Measurements from ENCODE around the gene WDR90. TPM values are rescaled to one million over a fixed set of nuclear protein-coding genes. Genes with fewer than 3 reads are reported as not detected.
A peak's percentile ranks its signal among the peaks of the same experiment; 100 is the strongest.

The WDR90 gene
- total RNA-seq, 1 donor from 2014 or later: 75.9 TPM

GRCh38 chr16:609316-609715 lies 39.8 kb upstream of the WDR90 start:
- DNase-seq (ENCODE audit: low spot score in 2 of 2, unreplicated experiment in 2 of 2): no peak
- peaks cover 2% of the 10 kb centered on the region for H3K4me1 Mint-ChIP-seq
- no peak for TF ChIP-seq CTCF (IDR thresholded peaks at IDR 0.05; ENCODE audit: unreplicated experiment)
- no peaks in the 10 kb centered on the region for H3K27me3 Mint-ChIP-seq (ENCODE audit: low read depth)
- peaks cover 13% of the 10 kb centered on the region for H3K36me3 Mint-ChIP-seq
- no peak overlapping the region for H3K4me3 Mint-ChIP-seq
- H3K27ac Mint-ChIP-seq: no peak overlapping the region
- peaks cover 3% of the 10 kb centered on the region for H3K9me3 Mint-ChIP-seq

GRCh38 chr16:609984-610383 lies 39.2 kb upstream of the WDR90 start:
- H3K27ac Mint-ChIP-seq: no peak overlapping the region
- TF ChIP-seq CTCF (IDR thresholded peaks at IDR 0.05; ENCODE audit: unreplicated experiment): no peak
- no peaks in the 10 kb centered on the region for H3K9me3 Mint-ChIP-seq
- no peak overlapping the region for H3K4me3 Mint-ChIP-seq
- peaks cover 2% of the 10 kb centered on the region for H3K4me1 Mint-ChIP-seq
- no peaks in the 10 kb centered on the region for H3K27me3 Mint-ChIP-seq (ENCODE audit: low read depth)
- H3K36me3 Mint-ChIP-seq: peaks cover 15% of the 10 kb centered on the region
- no peak for DNase-seq (ENCODE audit: low spot score in 2 of 2, unreplicated experiment in 2 of 2)

GRCh38 chr16:610513-611381 lies 38.4 kb upstream of the WDR90 start:
- H3K27me3 Mint-ChIP-seq (ENCODE audit: low read depth): no peaks in the 10 kb centered on the region
- no peak overlapping the region for H3K4me3 Mint-ChIP-seq
- peaks cover 2% of the 10 kb centered on the region for H3K4me1 Mint-ChIP-seq
- no peak for DNase-seq (ENCODE audit: low spot score in 2 of 2, unreplicated experiment in 2 of 2)
- no peaks in the 10 kb centered on the region for H3K9me3 Mint-ChIP-seq
- peak; percentile 25 for TF ChIP-seq CTCF (IDR thresholded peaks at IDR 0.05; ENCODE audit: unreplicated experiment)
- H3K27ac Mint-ChIP-seq: no peak overlapping the region
- H3K36me3 Mint-ChIP-seq: peaks cover 17% of the 10 kb centered on the region

GRCh38 chr16:615122-615521 lies 34.0 kb upstream of the WDR90 start:
- Mint-ChIP-seq H3K4me1 (peaks cover 2% of the 10 kb centered on the region), H3K36me3 (peaks cover 14% of the 10 kb centered on the region), H3K4me3 (no peak overlapping the region), H3K9me3 (no peaks in the 10 kb centered on the region), H3K27me3 (ENCODE audit: low read depth) (no peaks in the 10 kb centered on the region), H3K27ac (no peak overlapping the region)
- no peak for TF ChIP-seq CTCF (IDR thresholded peaks at IDR 0.05; ENCODE audit: unreplicated experiment)
- no peak for DNase-seq (ENCODE audit: low spot score in 2 of 2, unreplicated experiment in 2 of 2)

GRCh38 chr16:616733-617586 lies 32.2 kb upstream of the WDR90 start:
- no peak for TF ChIP-seq CTCF (IDR thresholded peaks at IDR 0.05; ENCODE audit: unreplicated experiment)
- no peak for DNase-seq (ENCODE audit: low spot score in 2 of 2, unreplicated experiment in 2 of 2)
- no peak overlapping the region for H3K4me3 Mint-ChIP-seq
- H3K36me3 Mint-ChIP-seq: peaks cover 14% of the 10 kb centered on the region
- no peak overlapping the region for H3K27ac Mint-ChIP-seq
- H3K27me3 Mint-ChIP-seq (ENCODE audit: low read depth): no peaks in the 10 kb centered on the region
- H3K4me1 Mint-ChIP-seq: peaks cover 6% of the 10 kb centered on the region
- H3K9me3 Mint-ChIP-seq: no peaks in the 10 kb centered on the region

All from mesothelial cell of epicardium (in vitro differentiated cells).